ENCODE measurements around the gene SPRR2D.
"Not testable (repeated sequence)": the region's sequence is repeated elsewhere in the genome, so short reads cannot be mapped to it uniquely, and the experiment has no call there.

SPRR2D gene

GRCh38 chr1:153040950-153041631 is at the start of gene SPRR2D:
Gene SPRR2D, minus strand, starts transcription at chr1:153041120. Its CDS starts 774 bp downstream, at chr1:153040346.
- H3K27me3 ChIP-seq (ENCODE audit: control insufficient read depth, insufficient read depth, low read length): no peaks in the 10 kb centered on the region
- no peak within 1 kb of the TSS for H3K4me3 ChIP-seq (ENCODE audit: low read depth, low read length)
- no peak within 1 kb of the TSS for H3K9ac ChIP-seq (ENCODE audit: low read depth, low read length)
- no peaks in the 10 kb centered on the region for H3K4me1 ChIP-seq (ENCODE audit: control insufficient read depth, insufficient read depth, low read length)
- H3K9me3 ChIP-seq (ENCODE audit: control insufficient read depth, insufficient read depth, low read length): no peaks in the 10 kb centered on the region
- no peaks in the 10 kb centered on the region for H3K36me3 ChIP-seq (ENCODE audit: control insufficient read depth, insufficient read depth, low read length)

DNA sequence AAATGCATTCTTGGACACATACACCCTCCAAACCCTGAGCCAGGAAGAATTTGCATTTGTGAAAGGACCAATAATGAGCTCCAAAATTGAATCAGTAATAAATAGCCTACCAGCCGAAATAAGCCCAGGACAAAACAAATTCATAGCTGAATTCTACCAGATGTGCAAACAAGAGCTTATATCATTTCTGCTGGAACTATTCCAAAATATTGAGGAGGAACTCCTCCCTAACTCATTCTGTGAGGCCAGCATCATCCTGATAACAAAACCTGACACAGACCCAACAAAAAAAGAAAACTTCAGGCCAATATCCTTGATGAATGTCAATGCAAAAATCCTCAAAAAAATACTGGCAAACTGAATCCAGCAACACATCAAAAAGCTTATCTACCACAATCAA is 46.7 kb upstream of the SPRR2D start:
- H3K9ac ChIP-seq (ENCODE audit: low read depth, low read length): no peak overlapping the region
- H3K4me1 ChIP-seq (ENCODE audit: control insufficient read depth, insufficient read depth, low read length): no peaks in the 10 kb centered on the region
- no peaks in the 10 kb centered on the region for H3K36me3 ChIP-seq (ENCODE audit: control insufficient read depth, insufficient read depth, low read length)
- H3K27me3 ChIP-seq (ENCODE audit: control insufficient read depth, insufficient read depth, low read length): no peaks in the 10 kb centered on the region
- no peaks in the 10 kb centered on the region for H3K9me3 ChIP-seq (ENCODE audit: control insufficient read depth, insufficient read depth, low read length)
- H3K4me3 ChIP-seq (ENCODE audit: low read depth, low read length): no peak overlapping the region

GRCh38 chr1:153081736-153082135 is 40.8 kb upstream of the SPRR2D start:
- no peaks in the 10 kb centered on the region for H3K27me3 ChIP-seq (ENCODE audit: control insufficient read depth, insufficient read depth, low read length)
- H3K4me1 ChIP-seq (ENCODE audit: control insufficient read depth, insufficient read depth, low read length): no peaks in the 10 kb centered on the region

GRCh38 chr1:153072806-153073726 is 32.1 kb upstream of the SPRR2D start:
- H3K9ac ChIP-seq (ENCODE audit: low read depth, low read length): no peak overlapping the region
- H3K9me3 ChIP-seq (ENCODE audit: control insufficient read depth, insufficient read depth, low read length): no peaks in the 10 kb centered on the region
- no peaks in the 10 kb centered on the region for H3K4me1 ChIP-seq (ENCODE audit: control insufficient read depth, insufficient read depth, low read length)
- H3K36me3 ChIP-seq (ENCODE audit: control insufficient read depth, insufficient read depth, low read length): no peaks in the 10 kb centered on the region
- H3K27me3 ChIP-seq (ENCODE audit: control insufficient read depth, insufficient read depth, low read length): no peaks in the 10 kb centered on the region
- H3K4me3 ChIP-seq (ENCODE audit: low read depth, low read length): no peak overlapping the region

More at GRCh38 chr1:153081736-153082135, 40.8 kb upstream of the SPRR2D start:
- Histone ChIP-seq H3K9ac (ENCODE audit: low read depth, low read length) (no peak overlapping the region), H3K36me3 (ENCODE audit: control insufficient read depth, insufficient read depth, low read length) (no peaks in the 10 kb centered on the region), H3K9me3 (ENCODE audit: control insufficient read depth, insufficient read depth, low read length) (no peaks in the 10 kb centered on the region), H3K4me3 (ENCODE audit: low read depth, low read length) (no peak overlapping the region)

GRCh38 chr1:153071511-153071910 is 30.6 kb upstream of the SPRR2D start, which contains the start of gene SPRR2B:
Gene SPRR2B, minus strand, starts transcription at chr1:153071611. Its CDS starts 772 bp downstream, at chr1:153070839.
- no peaks in the 10 kb centered on the region for H3K9me3 ChIP-seq (ENCODE audit: control insufficient read depth, insufficient read depth, low read length)
- no peaks in the 10 kb centered on the region for H3K36me3 ChIP-seq (ENCODE audit: control insufficient read depth, insufficient read depth, low read length)
- H3K27me3 ChIP-seq (ENCODE audit: control insufficient read depth, insufficient read depth, low read length): no peaks in the 10 kb centered on the region
- H3K9ac ChIP-seq (ENCODE audit: low read depth, low read length): no peak within 1 kb of the TSS
- H3K4me1 ChIP-seq (ENCODE audit: control insufficient read depth, insufficient read depth, low read length): no peaks in the 10 kb centered on the region
- no peak within 1 kb of the TSS for H3K4me3 ChIP-seq (ENCODE audit: low read depth, low read length)

GRCh38 chr1:153070243-153070642 is 29.3 kb upstream of the SPRR2D start:
- no peak overlapping the region for H3K9ac ChIP-seq (ENCODE audit: low read depth, low read length)
- H3K36me3 ChIP-seq (ENCODE audit: control insufficient read depth, insufficient read depth, low read length): no peaks in the 10 kb centered on the region
- H3K4me1 ChIP-seq (ENCODE audit: control insufficient read depth, insufficient read depth, low read length): no peaks in the 10 kb centered on the region
- H3K9me3 ChIP-seq (ENCODE audit: control insufficient read depth, insufficient read depth, low read length): no peaks in the 10 kb centered on the region
- H3K27me3 ChIP-seq (ENCODE audit: control insufficient read depth, insufficient read depth, low read length): no peaks in the 10 kb centered on the region
- no peak overlapping the region for H3K4me3 ChIP-seq (ENCODE audit: low read depth, low read length)

DNA sequence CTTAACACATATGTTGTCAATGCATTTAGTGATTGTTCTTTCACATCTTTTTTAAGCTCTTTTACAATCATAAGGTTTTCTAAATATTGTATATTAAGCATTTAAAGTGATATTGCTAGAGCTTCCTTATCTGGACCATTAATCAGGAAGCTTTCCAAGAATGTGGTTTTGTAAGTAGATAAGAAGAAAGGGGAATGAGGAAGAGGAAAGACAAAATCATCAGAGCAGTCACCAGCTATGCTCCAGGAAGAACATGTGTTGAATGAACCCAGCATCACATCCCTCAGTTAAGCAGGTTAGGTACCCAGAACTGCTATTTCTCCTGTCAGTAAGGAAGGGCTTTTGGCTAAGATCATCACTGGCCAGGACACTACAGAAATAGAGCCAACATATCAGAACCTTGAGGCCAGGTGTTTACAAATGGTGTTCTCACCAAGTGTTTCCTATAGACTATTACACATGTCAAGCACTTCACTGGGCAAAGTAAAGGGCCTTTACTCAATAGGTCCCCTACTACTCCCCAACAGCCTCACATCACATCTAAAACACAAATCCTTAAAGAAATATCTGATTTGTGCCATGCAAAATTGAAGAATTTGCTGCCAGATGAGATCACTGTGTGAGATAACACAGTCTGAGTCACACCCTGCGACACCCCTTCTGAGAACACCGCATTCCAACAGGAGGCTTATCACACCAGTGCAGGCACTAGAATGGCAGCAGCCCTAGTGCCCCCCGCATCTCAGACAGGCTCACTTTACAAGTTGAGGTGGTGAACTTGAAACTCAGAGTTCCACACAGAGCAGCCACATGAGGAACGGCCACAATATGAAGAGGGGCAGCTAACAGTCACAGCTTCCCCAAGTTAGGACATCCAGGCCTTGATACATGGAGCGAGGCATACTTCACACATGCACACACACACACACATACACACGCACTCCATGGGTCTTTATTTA is 18.2 kb upstream of the SPRR2D start:
- Histone ChIP-seq H3K9ac (ENCODE audit: low read depth, low read length) (no peak overlapping the region), H3K4me3 (ENCODE audit: low read depth, low read length) (no peak overlapping the region)

GRCh38 chr1:153058154-153058553 is 17.2 kb upstream of the SPRR2D start:
- no peaks in the 10 kb centered on the region for H3K27me3 ChIP-seq (ENCODE audit: control insufficient read depth, insufficient read depth, low read length)
- H3K36me3 ChIP-seq (ENCODE audit: control insufficient read depth, insufficient read depth, low read length): no peaks in the 10 kb centered on the region
- no peaks in the 10 kb centered on the region for H3K9me3 ChIP-seq (ENCODE audit: control insufficient read depth, insufficient read depth, low read length)
- no peak overlapping the region for H3K4me3 ChIP-seq (ENCODE audit: low read depth, low read length)
- no peaks in the 10 kb centered on the region for H3K4me1 ChIP-seq (ENCODE audit: control insufficient read depth, insufficient read depth, low read length)
- H3K9ac ChIP-seq (ENCODE audit: low read depth, low read length): no peak overlapping the region

More for the DNA sequence above, 18.2 kb upstream of the SPRR2D start:
- Histone ChIP-seq H3K4me1 (ENCODE audit: control insufficient read depth, insufficient read depth, low read length) (no peaks in the 10 kb centered on the region), H3K9me3 (ENCODE audit: control insufficient read depth, insufficient read depth, low read length) (no peaks in the 10 kb centered on the region), H3K27me3 (ENCODE audit: control insufficient read depth, insufficient read depth, low read length) (no peaks in the 10 kb centered on the region), H3K36me3 (ENCODE audit: control insufficient read depth, insufficient read depth, low read length) (no peaks in the 10 kb centered on the region)

DNA sequence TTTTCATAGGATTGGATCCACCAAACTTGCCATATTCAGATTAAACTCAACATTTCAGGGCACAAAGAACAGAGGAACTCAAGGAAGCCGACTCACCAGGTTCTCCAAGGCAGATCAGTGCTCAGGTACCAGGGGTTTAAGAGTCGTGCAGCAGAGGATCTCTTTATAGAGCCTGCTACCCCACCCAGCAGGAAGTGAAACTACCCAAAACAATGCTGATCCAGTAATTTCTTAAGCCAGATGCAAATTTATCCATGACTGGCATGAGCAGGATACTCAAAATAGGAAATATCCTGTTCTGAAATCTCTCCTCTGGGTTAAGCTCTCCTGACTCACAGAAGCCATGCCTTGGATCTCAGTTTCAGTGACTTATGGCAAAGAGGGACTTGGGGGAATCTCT is 16.5 kb upstream of the SPRR2D start, which contains the start of gene SPRR2A:
TSS of gene SPRR2A (minus strand) at position 138 of the 400 bp plus-strand sequence. CDS start 777 bp downstream, outside the sequence.
- Histone ChIP-seq H3K9ac (ENCODE audit: low read depth, low read length) (no peak within 1 kb of the TSS), H3K4me1 (ENCODE audit: control insufficient read depth, insufficient read depth, low read length) (no peaks in the 10 kb centered on the region), H3K9me3 (ENCODE audit: control insufficient read depth, insufficient read depth, low read length) (no peaks in the 10 kb centered on the region), H3K36me3 (ENCODE audit: control insufficient read depth, insufficient read depth, low read length) (no peaks in the 10 kb centered on the region), H3K27me3 (ENCODE audit: control insufficient read depth, insufficient read depth, low read length) (no peaks in the 10 kb centered on the region), H3K4me3 (ENCODE audit: low read depth, low read length) (no peak within 1 kb of the TSS)

DNA sequence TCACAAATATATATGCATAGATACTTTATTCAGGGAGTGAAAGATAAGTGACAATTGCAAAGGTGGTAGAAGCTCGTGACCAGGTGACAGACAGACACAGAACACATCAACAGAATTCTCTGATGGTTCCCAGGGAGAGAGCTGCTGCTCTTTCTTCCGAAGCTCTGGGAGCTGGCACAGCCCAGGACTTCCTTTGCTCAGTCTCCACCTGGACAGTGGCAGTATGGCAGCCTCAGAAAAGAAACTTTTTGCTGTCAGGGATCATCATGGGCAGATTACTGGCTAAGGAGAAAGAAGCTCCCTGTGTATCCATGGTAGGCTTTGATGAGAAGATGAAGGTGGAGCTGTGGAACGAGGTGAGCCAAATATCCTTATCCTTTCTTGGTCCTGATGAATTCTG is 15.2 kb upstream of the SPRR2D start:
- H3K36me3 ChIP-seq (ENCODE audit: control insufficient read depth, insufficient read depth, low read length); H3K4me3 ChIP-seq (ENCODE audit: low read depth, low read length): not testable (repeated sequence)

DNA sequence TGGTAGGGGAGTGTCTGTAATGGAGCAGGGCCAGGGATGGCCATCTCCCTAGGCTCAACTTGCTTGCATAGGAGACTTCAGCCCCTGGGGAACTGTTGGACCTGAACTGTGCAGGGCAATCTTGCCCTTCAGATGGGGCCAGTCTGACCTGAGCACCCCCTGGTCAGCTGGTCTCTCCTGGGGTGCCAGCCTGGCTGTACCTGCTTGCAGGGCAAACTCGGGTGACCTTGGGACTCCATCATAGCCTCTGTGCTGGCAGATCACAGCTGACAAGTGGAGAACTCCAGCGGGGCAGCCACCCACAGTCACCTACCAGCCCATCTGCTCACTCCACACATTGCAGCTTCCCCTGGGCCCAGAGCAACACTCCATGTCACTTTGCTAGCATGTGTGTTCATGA is 8.3 kb upstream of the SPRR2D start:
- Histone ChIP-seq H3K9ac (ENCODE audit: low read depth, low read length) (no peak overlapping the region), H3K27me3 (ENCODE audit: control insufficient read depth, insufficient read depth, low read length) (no peaks in the 10 kb centered on the region), H3K4me1 (ENCODE audit: control insufficient read depth, insufficient read depth, low read length) (no peaks in the 10 kb centered on the region), H3K9me3 (ENCODE audit: control insufficient read depth, insufficient read depth, low read length) (no peaks in the 10 kb centered on the region), H3K4me3 (ENCODE audit: low read depth, low read length) (no peak overlapping the region), H3K36me3 (ENCODE audit: control insufficient read depth, insufficient read depth, low read length) (no peaks in the 10 kb centered on the region)

More for the DNA sequence above, 15.2 kb upstream of the SPRR2D start:
- H3K27me3 ChIP-seq (ENCODE audit: control insufficient read depth, insufficient read depth, low read length); H3K4me1 ChIP-seq (ENCODE audit: control insufficient read depth, insufficient read depth, low read length); H3K9ac ChIP-seq (ENCODE audit: low read depth, low read length); H3K9me3 ChIP-seq (ENCODE audit: control insufficient read depth, insufficient read depth, low read length): not testable (repeated sequence)

Data from iPS-15b (cell line).